CD14-positive monocyte (primary cell): ENCODE results near the gene DGKI. TPM values are rescaled to one million over a fixed set of nuclear protein-coding genes. Genes with fewer than 3 reads are reported as not detected.

ENCODE experiments used
- DNase-seq, 3 donors: peaks; one replicate each; pipeline ENCODE4 v3.0.0-alpha.2; 2011 to 2022
- H2AFZ ChIP-seq: 2 replicates; pipeline ENCODE4 v1.6.0; 2012; ENCODE audit warnings: mild to moderate bottlenecking, low read depth, low read length, inconsistent platforms; ENCODE audit not compliant: insufficient read depth, poor library complexity, severe bottlenecking
- H3K27ac ChIP-seq, 2 donors: 1 replicate in 1 of 2; 2 replicates in 1 of 2; pipeline ENCODE4 v1.5.1; 2012 to 2013; ENCODE audit warnings: low read length in 2 of 2, control low read depth in 1 of 2, inconsistent platforms in 1 of 2, low read depth in 1 of 2, mild to moderate bottlenecking in 1 of 2
- H3K27me3 ChIP-seq, 2 donors: one replicate each; pipeline versions ENCODE4 v1.6.0 to v1.6.1; 2011 to 2013; ENCODE audit warnings: low read length in 2 of 2; ENCODE audit not compliant: control insufficient read depth in 2 of 2, insufficient read depth in 2 of 2
- H3K36me3 ChIP-seq, 2 donors: replicated peaks in 1 of 2; 1 replicate in 1 of 2; 2 replicates in 1 of 2; pipeline versions ENCODE4 v1.5.1 to v1.6.1; 2012 to 2013; ENCODE audit warnings: low read length in 2 of 2, control low read depth in 1 of 2, inconsistent platforms in 1 of 2, mild to moderate bottlenecking in 1 of 2; ENCODE audit not compliant: insufficient read depth in 2 of 2, control insufficient read depth in 1 of 2
- H3K4me1 ChIP-seq, 2 donors: 1 replicate in 1 of 2; 2 replicates in 1 of 2; pipeline versions ENCODE4 v1.5.1 to v1.6.1; 2012 to 2013; ENCODE audit warnings: low read length in 2 of 2, control low read depth in 1 of 2, inconsistent platforms in 1 of 2, mild to moderate bottlenecking in 1 of 2, moderate library complexity in 1 of 2; ENCODE audit not compliant: insufficient read depth in 2 of 2, control insufficient read depth in 1 of 2
- H3K4me2 ChIP-seq: replicated peaks from 2 replicates; pipeline ENCODE3; 2012; ENCODE audit warnings: low read length, moderate library complexity, mild to moderate bottlenecking; ENCODE audit not compliant: poor library complexity, severe bottlenecking; ENCODE audit errors: extremely low read depth
- H3K4me3 ChIP-seq, 3 experiments: fragments of 200-600 bp in 1 of 3; sonication (generic) in 1 of 3; replicated peaks in 1 of 3; 1 replicate in 2 of 3; 2 replicates in 1 of 3; pipeline ENCODE4 v1.5.1; 2011 to 2013; ENCODE audit warnings: low read length in 3 of 3, mild to moderate bottlenecking in 3 of 3, control low read depth in 2 of 3, low read depth in 2 of 3, inconsistent platforms in 1 of 3, moderate library complexity in 1 of 3
- H3K79me2 ChIP-seq: 2 replicates; pipeline ENCODE4 v1.6.0; 2012; ENCODE audit warnings: mild to moderate bottlenecking, control low read depth, inconsistent platforms, low read length, moderate library complexity; ENCODE audit not compliant: insufficient read depth
- H3K9ac ChIP-seq: 2 replicates; pipeline ENCODE4 v1.6.0; 2017; ENCODE audit warnings: low read length, mild to moderate bottlenecking; ENCODE audit not compliant: insufficient read depth, poor library complexity, severe bottlenecking
- H3K9me3 ChIP-seq, 2 donors: replicated peaks in 1 of 2; 1 replicate in 1 of 2; 2 replicates in 1 of 2; pipeline versions ENCODE4 v1.5.1 to v1.6.1; 2012 to 2013; ENCODE audit warnings: low read length in 2 of 2, control low read depth in 1 of 2; ENCODE audit not compliant: control insufficient read depth in 1 of 2, insufficient read depth in 1 of 2
- H4K20me1 ChIP-seq: 2 replicates; pipeline ENCODE4 v1.6.0; 2012; ENCODE audit warnings: mild to moderate bottlenecking, low read length, control low read depth, moderate library complexity; ENCODE audit not compliant: insufficient read depth
- H3K27ac Mint-ChIP-seq, 7 donors: one replicate each; pipeline ENCODE4 v1.8.0; 2020; ENCODE audit warnings: mild to moderate bottlenecking in 7 of 7, mixed read lengths in 7 of 7, moderate library complexity in 6 of 7, inconsistent platforms in 2 of 7
- H3K27me3 Mint-ChIP-seq, 3 donors: one replicate each; pipeline ENCODE4 v1.8.0; 2021 to 2022; ENCODE audit warnings: low read depth in 3 of 3, mild to moderate bottlenecking in 3 of 3, mixed read lengths in 3 of 3, moderate library complexity in 3 of 3, inconsistent platforms in 1 of 3
- H3K36me3 Mint-ChIP-seq, 2 donors: one replicate each; pipeline ENCODE4 v1.8.0; 2020; ENCODE audit warnings: mixed read lengths in 2 of 2, inconsistent platforms in 1 of 2, mild to moderate bottlenecking in 1 of 2
- H3K4me1 Mint-ChIP-seq: one replicate; pipeline ENCODE4 v1.8.0; 2020; ENCODE audit warnings: mild to moderate bottlenecking, mixed read lengths
- H3K4me3 Mint-ChIP-seq, 2 donors: one replicate each; pipeline ENCODE4 v1.8.0; 2020; ENCODE audit warnings: mild to moderate bottlenecking in 2 of 2, mixed read lengths in 2 of 2, moderate library complexity in 1 of 2
- H3K9me3 Mint-ChIP-seq, 7 donors: one replicate each; pipeline ENCODE4 v1.8.0; 2020 to 2022; ENCODE audit warnings: mixed read lengths in 7 of 7, mild to moderate bottlenecking in 6 of 7, moderate library complexity in 6 of 7, inconsistent platforms in 2 of 7
- CTCF ChIP-seq: fragments of 200-600 bp; IDR thresholded peaks from one replicate; pipeline ENCODE4 v1.8.0; 2022; ENCODE audit warnings: antibody characterized with exemption, mild to moderate bottlenecking
- intact Hi-C, 2 donors: fragments of 100-400 bp; cut with micrococcal nuclease; formaldehyde crosslinking; loops; one replicate each; pipeline versions ENCODE4 v1.15.0 to v1.15.1; 2023
- polyA plus RNA-seq, 3 donors: library from polyadenylated mRNA; depleted of rRNA in 1 of 3; unstranded in 2 of 3; stranded (reverse) in 1 of 3; fragments of 300-500 nt in 2 of 3; fragments of >200 nt in 1 of 3; fragmentation: Illumina TruSeq in 2 of 3; gene quantifications; 1 replicate in 2 of 3; 2 replicates in 1 of 3; pipeline ENCODE4 v1.2.3, GENCODE V29; 2012 to 2021

DGKI gene
- polyA plus RNA-seq, 3 donors, result not detected

- Histone ChIP-seq H3K9me3 (no peaks in the 10 kb centered on the region), H2AFZ (no peak overlapping the region), H3K36me3 (no peaks in the 10 kb centered on the region), H3K9ac (no peak overlapping the region), H3K27me3 (no peaks in the 10 kb centered on the region), H4K20me1 (no peaks in the 10 kb centered on the region), H3K4me3 (no peak overlapping the region), H3K79me2 (no peaks in the 10 kb centered on the region), H3K4me1 (no peaks in the 10 kb centered on the region), H3K4me2 (no peak overlapping the region), H3K27ac (no peak overlapping the region)
- no peak for DNase-seq
- H3K36me3 Mint-ChIP-seq, result no peaks in the 10 kb centered on the region
- TF ChIP-seq CTCF, result no peak
- intact Hi-C loops, result no loop called here
- H3K4me1 Mint-ChIP-seq, result no peaks in the 10 kb centered on the region
- peaks cover 0 to 8% (median 2%) of the 10 kb centered on the region in 7 donors for H3K9me3 Mint-ChIP-seq
- H3K27ac Mint-ChIP-seq, result no peak overlapping the region
- H3K27me3 Mint-ChIP-seq, result no peaks in the 10 kb centered on the region
- no peak overlapping the region for H3K4me3 Mint-ChIP-seq
Measured at GRCh38 chr7:137434530-137434929, 412.2 kb downstream of the DGKI start.

- no peaks in the 10 kb centered on the region for H3K36me3 ChIP-seq
- no peaks in the 10 kb centered on the region for H3K79me2 ChIP-seq
- H3K27me3 Mint-ChIP-seq, result peaks cover 0 to 1% (median 0%) of the 10 kb centered on the region in 3 donors
- no peaks in the 10 kb centered on the region for H3K4me1 ChIP-seq
- H3K4me3 ChIP-seq, result no peak overlapping the region
- DNase-seq, result no peak
- H3K4me3 Mint-ChIP-seq, result no peak overlapping the region
- no peaks in the 10 kb centered on the region for H3K9me3 ChIP-seq
- no peaks in the 10 kb centered on the region for H4K20me1 ChIP-seq
- no peaks in the 10 kb centered on the region for H3K27me3 ChIP-seq
- H3K36me3 Mint-ChIP-seq, result no peaks in the 10 kb centered on the region
- H3K9me3 Mint-ChIP-seq, result peaks cover 2 to 11% (median 5%) of the 10 kb centered on the region in 7 donors
- H3K4me2 ChIP-seq, result no peak overlapping the region
- no peak overlapping the region for H3K9ac ChIP-seq
- H3K27ac ChIP-seq, result no peak overlapping the region
- no peak for TF ChIP-seq CTCF
- H2AFZ ChIP-seq, result no peak overlapping the region
- H3K27ac Mint-ChIP-seq, result no peak overlapping the region
- no peaks in the 10 kb centered on the region for H3K4me1 Mint-ChIP-seq
- intact Hi-C loops, result no loop called here
Measured at GRCh38 chr7:137423321-137423720, 423.5 kb downstream of the DGKI start.
